ENCODE results near the gene NRP2.

Gene NRP2

DNA sequence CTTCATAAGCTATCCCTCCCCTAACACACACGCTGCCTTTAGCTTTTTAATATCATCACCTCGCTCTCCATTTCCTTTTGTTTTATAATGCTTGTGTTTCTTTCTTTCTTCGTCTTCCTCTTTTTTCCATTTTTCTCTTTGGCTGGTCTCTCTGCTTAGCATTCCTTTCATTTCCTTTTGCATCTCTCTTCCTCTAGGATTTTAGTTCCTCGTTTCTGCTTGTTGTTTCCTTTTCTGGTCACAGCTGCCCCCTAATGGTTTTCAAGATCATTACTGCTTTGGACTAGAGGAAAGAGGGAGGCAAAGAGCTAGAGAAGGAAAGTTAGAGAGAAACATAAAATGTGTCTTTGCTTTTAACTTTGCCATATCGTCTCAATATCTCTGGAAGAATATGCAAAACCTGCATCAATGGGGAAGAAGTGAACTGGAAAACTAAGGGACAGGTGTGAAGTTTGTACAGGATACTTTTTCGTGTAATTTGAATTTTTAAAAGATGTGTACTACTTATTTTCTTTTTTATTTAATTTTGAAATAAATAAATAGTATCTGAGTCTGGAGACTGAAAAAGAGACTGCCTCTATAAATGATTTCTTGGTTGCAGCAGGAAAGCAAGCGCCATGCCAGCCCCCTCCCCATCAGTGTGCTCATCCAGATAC lies 6.3 kb upstream of the NRP2 start:
- no peak overlapping the region for H3K4me3 ChIP-seq (ENCODE audit: low read length)
- TF ChIP-seq, protein P1, sequence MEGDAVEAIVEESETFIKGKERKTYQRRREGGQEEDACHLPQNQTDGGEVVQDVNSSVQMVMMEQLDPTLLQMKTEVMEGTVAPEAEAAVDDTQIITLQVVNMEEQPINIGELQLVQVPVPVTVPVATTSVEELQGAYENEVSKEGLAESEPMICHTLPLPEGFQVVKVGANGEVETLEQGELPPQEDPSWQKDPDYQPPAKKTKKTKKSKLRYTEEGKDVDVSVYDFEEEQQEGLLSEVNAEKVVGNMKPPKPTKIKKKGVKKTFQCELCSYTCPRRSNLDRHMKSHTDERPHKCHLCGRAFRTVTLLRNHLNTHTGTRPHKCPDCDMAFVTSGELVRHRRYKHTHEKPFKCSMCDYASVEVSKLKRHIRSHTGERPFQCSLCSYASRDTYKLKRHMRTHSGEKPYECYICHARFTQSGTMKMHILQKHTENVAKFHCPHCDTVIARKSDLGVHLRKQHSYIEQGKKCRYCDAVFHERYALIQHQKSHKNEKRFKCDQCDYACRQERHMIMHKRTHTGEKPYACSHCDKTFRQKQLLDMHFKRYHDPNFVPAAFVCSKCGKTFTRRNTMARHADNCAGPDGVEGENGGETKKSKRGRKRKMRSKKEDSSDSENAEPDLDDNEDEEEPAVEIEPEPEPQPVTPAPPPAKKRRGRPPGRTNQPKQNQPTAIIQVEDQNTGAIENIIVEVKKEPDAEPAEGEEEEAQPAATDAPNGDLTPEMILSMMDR (conservative IDR thresholded peaks at IDR 0.05; ENCODE audit: low read length), result peak; percentile 95
- peak; percentile 80 for DNase-seq (ENCODE audit: low read depth)

DNA sequence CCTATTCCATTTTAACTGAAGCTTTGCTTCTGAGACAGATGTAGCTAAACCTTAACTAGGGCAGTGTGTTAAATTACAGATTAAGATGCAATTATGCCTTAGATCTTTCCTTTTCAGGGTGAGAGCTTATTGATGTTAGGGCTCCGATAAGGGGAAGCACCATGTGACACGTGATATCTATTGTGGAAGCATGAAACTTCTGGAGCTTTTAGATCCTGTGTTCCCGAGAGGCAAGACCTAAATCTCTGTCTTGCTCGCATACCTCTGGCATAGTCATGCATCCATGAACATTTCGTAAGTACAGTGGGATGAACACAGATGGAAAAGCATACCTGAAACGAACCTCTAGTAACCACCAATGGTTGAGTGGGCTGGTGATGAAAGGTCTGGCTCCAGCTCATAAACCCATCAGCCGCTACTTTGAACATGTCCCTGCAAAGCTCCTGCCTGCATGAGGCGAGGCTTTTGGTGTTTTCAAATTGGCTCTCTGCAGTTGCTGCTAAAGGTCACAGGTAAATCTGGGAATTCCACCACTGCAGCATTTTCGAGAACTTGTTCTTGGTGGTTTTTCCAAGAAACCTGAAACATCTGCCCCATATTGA lies 3.7 kb upstream of the NRP2 start:
- no peak overlapping the region for H3K4me3 ChIP-seq (ENCODE audit: low read length)
- TF ChIP-seq, protein P1 (conservative IDR thresholded peaks at IDR 0.05; ENCODE audit: low read length), result no peak
- DNase-seq (ENCODE audit: low read depth), result no peak

DNA sequence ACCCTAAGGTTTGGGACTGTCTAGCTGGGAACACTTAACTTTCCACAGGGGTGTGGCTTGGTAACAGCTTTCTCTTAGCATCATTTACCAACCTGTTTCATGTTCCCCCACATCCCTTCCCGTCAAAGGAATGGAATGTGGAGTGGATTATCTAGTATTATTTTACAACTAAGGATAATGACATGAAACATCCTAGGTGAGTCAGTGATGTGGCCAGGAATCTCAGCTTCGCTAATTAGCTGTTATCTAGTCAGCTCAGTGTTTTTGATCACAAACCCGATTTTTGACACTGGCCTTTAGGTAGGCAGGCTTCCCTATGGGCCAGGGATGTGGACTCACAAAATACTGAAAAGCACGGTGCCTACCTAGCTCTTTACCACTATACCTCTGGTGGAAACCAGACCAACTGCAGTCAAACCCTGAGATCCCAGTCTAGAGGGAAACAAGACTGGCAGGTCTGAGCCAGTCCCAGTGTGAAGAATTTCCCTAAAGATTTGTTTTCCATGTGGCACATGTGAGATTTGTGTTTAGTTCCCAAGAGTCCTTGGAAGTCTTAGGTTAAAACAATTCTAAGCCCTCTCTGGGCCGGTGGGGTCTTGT lies 2.8 kb upstream of the NRP2 start:
- no peak overlapping the region for H3K4me3 ChIP-seq (ENCODE audit: low read length)
- TF ChIP-seq, protein P1 (conservative IDR thresholded peaks at IDR 0.05; ENCODE audit: low read length), result no peak
- DNase-seq (ENCODE audit: low read depth), result no peak

DNA sequence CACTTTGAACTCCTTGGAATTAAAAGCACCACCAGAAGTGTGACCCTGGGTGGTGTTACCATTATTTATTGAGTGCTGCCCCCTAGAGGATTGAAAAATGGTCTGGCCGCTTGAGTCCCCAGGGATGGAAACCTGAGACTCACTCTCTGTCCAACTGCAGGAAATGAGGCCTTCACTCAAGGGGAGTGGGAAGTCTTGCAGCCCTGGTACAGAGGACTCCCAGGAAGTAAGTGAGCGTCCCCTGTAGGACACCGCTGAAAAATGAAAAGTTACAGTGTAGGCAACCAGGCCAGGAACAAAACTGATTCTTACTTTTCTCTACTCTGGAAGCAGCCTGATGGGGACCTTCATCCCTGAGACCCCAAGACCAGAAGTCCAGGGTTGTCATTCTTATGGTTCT lies 2.2 kb upstream of the NRP2 start:
- DNase-seq (ENCODE audit: low read depth), result peak; percentile 87
- TF ChIP-seq, protein P1 (conservative IDR thresholded peaks at IDR 0.05; ENCODE audit: low read length), result peak; percentile 66
- no peak overlapping the region for H3K4me3 ChIP-seq (ENCODE audit: low read length)

DNA sequence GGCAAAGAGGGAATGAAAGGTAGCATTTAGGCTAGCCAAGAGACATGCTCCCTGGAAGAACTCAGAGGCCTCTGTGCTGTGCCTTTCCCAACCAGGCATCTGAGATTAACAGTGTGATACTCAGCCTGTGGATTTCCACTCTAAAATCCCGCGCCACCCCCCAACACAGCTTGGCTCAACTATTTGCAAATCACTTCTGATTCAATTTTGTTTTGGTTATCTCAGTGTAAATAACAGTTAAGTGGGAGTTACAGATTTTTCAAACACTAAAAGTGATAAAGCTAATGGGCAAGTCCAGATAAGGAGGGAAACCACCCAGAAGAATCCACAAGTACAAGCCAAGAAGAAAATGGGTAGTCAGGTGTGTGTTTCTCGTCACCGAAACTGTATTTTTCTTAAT lies 1.4 kb upstream of the NRP2 start:
- no peak overlapping the region for H3K4me3 ChIP-seq (ENCODE audit: low read length)
- TF ChIP-seq, protein P1 (conservative IDR thresholded peaks at IDR 0.05; ENCODE audit: low read length), result no peak
- DNase-seq (ENCODE audit: low read depth), result no peak

DNA sequence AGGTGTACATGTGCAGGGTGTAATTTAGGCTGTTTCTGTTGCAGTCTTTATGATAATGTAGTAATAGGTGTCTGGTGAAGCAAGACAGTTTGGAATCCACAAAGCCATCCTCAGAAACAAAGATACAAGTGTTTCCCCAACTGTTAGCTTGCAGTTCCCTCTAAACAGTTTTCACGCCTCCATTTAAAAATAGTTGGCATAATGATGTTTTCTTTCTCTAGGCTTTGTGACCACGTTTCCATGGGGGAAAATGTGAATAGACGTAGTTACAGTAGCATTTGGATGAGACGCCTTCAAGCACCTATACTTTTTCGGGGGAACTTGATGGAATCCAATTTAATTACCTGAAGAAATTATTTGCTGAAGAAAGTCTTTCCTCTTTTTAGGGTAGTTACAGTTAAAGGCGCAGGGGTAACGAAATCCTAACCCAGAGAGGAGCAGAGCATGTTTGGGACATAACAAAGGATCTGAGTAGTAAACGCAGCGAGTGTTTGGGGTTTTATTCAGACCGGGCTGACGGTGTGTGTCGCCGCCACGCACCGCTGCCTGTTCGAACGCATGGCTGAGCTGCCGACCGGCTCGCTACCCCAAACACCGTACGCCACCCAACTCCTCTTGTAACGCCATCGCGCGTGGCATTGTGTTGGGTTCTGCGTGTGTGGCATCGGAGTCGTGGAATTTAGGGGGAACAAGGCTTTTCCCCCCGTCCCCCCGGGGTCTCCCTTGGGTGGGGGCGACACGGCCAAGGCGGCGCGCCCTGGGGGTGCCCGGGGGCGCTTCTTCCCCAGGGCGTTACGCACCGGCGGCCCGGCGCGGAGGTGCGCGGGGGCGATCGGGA lies 681 bp upstream of the NRP2 start:
- DNase-seq (ENCODE audit: low read depth), result peak; percentile 27
- TF ChIP-seq, protein P1 (conservative IDR thresholded peaks at IDR 0.05; ENCODE audit: low read length), result no peak

More for the DNA sequence above, 681 bp upstream of the NRP2 start:
- peak overlapping the region; percentile 81 for H3K4me3 ChIP-seq (ENCODE audit: low read length)
